T47D (cell line): Measurements from ENCODE around the gene EIF3B.

Source experiments
- DNase-seq, 2 experiments: peaks; one replicate each; pipeline versions ENCODE4 v3.0.0 to v3.0.0-alpha.2; 2011 to 2012; ENCODE audit warnings: low read depth in 1 of 2, low spot score in 1 of 2
- JUND ChIP-seq: IDR thresholded peaks from 2 replicates; pipeline ENCODE4 v1.6.1; 2012; ENCODE audit warnings: low read depth
- in situ Hi-C: cut with HindIII; loops from 2 replicates; pipeline ENCODE4 v1.10.0; 2016; ENCODE audit warnings: low sequenced_read_pairs, low pct_unique_long_range_greater_than_20kb

Gene EIF3B

DNA sequence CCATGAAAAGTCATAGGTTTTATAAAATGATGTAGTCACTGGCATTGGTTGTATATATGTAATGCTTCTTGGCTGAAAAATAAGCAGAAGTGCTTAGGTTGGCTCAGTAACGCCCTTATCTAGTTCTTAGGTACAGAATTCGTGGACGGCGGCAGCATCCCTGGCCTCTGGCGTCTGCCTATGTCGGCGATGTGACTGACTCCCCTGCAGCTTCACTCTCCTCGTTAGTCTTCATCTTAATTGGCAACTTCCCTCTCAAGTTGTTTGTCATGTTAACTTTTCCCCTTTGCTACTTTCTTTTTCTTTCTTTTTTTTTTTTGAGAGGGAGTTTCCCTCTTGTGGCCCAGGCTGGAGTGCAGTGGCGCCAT lies 67.3 kb downstream of the EIF3B start:
- no peak for TF ChIP-seq JUND
- in situ Hi-C loops, result no loop called here
- DNase-seq, result no peak

DNA sequence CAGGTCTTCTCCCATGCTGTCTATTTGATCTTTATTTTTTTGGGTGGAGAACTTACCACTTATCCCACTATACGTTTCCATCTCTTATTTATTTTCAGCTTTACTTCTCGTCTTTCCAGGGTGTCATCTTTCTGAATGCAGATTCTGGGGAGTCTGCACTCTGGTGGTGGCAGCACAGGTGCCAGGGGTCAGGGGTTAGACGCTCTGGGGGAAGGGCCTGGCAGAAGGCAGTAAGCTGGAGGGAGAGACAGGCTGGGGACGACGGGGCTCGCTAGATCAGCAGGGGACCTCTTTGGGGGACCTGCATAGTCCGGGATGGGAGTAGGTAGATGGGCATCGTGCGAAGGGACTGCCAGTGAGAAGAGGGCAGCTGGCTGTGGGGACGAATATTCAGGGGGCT lies 71.1 kb downstream of the EIF3B start:
- in situ Hi-C loops, result no loop called here
- DNase-seq, result no peak
- TF ChIP-seq JUND, result no peak
